ENCODE results near the gene NMRK2.
"Not testable (repeated sequence)": the region's sequence is repeated elsewhere in the genome, so short reads cannot be mapped to it uniquely, and the experiment has no call there.

Gene NMRK2

DNA sequence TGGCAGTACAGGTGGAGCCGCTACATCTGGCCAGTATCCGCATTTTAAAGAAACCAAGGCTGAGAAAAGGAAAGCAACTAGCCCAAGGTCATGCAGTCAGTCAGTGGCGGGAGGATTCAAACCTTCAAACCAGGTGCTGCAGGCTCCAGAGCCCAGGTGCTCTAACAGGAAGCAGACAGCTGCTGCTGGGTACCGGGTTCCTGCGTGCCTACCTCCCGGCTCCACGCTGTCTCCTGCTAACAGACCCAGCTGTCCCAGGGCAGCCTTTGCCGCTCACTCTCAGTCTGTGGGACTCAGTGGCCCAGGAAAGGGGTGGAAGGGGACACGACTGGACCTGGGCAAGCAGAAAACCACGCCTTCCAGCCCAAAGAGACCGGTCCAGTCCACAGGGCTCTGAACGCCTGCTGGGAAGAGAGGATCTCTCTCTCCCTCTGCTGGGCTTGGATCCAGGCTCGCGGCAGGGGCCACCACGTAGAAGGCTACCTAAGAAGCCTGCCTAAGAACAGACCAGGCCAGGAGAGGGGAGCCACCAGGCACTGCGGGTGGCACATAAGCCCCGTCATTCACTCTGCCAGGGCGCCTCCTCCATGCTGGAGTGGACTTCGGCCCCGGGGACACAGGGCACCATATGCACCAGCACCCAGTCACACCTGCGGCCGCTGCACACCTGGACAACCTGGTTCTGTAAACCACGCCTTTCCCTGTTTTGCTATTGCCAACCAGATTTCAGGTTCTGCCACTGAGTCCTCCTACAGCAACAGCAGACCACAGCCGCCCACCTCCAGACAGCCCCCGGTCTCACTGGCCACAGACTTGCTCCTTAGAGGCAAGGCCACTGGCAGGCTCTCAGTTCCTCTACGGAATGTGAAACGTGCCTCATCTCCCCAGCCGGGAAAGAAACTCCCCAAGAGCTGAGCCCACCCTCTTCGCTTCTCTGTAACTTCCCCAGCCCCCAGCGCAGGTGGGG, 33.5 kb downstream of the NMRK2 start:
- DNase-seq: no peak

DNA sequence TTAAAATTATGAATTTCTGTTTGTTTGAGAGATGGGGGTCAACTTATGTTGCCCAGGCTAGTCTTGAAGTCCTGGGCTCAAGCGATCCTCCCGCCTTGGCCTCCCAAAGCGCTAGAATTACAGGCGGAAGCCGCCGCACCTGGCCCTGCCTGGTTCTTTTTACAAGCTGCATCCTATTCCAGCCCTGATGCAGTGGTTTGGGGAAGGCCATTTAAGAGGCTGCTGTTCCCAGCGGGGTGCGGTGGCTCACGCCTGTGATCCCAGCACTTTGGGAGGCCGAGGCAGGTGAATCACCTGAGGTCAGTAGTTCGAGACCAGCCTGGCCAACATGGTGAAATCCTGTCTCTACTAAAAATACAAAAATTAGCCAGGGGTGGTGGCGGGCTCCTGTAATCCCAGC, 35.1 kb downstream of the NMRK2 start:
- DNase-seq: not testable (repeated sequence)

DNA sequence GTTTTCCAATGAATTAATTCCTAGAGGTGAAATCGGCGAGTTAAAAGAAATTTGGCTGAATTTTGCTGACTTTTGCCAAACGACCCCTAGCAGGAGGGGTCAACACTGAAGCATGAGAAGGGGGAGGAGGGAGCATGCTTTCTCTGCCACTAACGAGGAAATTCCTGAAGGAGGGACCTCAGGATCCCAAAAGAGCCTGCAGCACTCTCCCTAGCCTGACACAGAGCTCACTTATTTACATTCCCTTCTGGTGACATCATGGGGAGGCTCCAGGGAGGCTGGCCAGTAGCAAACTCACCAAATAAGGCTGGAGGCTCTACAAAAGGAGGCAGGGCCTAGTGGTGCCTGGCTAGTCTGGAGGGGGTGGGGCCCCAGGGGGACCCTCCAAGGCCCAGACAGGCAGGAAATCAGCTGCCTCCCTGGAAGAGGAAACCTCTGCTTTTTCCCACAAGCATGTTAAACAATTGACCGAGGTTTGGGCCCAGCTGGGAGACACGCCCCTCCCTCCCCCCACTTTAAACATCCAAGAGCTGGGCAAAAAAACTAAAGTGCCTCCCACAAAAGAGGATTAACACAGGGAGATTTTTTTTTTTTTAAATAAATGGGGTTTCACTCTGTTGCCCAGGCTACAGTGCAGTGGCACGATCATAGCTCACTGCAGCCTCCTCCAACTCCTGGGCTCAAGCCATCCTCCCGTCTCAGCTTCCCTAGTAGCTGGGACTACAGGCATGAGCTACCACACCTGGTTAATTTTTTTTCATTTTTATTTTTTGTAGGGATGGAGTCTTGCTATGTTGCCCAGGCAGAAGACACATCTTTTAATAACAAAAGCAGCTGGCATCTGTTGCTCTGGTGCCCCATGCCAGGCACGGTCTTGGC, 35.9 kb downstream of the NMRK2 start:
- no peak for DNase-seq

DNA sequence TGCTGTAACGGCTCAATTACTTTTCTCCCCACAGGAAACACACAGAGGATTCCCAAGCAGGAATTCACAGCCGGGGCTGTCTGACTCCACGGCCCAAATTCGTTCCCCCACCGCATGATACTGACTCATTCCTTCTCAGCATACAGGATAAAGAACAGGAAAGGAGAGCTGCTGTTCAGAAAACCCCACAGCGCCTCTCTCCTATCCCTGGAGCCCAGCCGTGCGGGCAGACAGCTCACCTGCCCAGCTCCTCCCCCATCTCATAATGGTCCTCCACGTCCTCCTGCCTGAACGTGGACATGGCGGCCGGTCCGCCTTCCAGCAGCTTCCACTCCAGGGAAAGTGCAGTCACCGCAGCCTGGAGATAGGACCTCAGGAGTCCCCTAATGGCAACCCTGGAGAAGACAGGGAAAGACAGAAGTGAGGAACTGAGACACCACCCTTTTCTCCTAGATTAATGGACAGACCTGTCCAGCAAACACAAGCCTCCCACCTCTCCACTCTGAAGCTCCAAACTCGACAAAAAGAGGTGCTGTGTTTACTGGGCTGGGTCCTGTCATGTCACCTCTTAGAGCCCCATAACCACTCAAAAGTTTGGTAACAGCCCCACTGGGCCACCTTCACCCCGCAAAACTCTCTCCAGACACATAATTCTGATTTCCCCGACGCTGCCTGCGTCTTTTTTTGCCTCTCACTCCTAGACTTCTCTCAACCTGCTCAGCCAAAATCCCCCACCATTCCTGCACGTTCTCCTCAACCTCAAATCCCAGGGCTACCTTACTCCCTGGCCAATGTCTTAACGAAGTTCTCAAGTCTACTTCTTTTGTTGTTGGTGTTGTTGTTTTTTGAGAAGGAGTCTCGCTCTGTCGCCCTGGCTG, 36.8 kb downstream of the NMRK2 start:
- no peak for DNase-seq

DNA sequence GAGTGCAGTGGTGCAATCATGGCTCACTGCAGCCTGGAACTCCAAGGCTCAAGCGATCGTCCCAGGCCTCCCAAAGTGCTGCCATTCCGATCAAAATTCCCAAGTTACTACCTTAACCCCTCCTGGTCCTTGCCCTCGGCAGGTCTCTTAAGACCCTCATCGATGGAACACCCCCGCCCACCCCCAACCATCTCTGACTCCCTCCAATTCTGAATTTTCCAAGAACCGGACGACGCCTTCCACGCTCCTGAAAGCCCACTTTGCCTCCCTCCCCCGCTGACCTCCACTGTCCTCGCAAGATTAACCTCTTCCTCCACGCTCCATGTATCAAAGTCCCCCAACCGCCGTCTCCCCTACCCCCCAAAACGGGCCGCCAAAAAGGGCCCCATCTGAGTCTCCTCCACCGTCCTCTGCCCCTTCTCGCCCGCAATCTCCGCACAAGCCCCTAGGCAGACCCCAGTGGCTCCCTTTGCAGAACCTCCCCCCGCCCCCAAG, 37.5 kb downstream of the NMRK2 start:
- no peak for DNase-seq

DNA sequence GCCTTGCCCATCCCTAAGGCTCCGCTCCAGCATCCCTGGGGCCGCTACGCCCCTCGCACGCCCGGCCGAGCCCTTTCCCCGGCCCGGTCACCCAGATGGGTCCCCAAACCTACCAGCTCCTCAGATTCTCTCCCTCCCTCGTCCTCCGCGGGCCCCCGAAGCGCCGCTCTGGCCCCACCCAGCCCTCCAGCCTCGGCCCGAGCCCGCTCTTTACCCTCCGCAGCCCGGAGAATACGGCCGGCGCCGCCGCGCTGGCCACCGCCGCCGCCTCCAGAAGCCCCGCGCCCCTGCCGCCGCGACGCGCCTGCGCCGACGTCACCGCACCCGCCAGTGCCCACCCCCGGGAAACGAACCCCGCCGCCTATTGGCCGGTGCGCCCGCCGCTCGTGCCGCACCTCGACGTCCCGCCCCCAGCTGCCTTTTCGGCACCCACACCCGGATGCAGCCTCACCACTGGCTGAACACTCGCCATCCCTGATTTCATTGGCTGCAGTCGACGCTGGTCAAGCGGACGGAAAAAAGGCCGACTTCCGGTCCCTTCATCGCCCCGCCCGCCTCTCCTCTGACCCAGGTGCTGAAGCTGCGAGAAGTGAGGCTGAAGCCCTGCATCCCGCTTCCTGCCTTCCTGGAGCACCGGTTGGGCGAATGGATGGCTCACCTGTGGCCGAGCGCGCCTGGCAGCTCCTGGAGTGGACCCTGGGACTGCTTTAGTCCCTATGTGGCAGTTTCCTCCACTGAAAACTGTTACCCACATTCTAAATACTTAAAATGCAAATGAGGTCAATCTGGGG, 38.1 kb downstream of the NMRK2 start, which contains the start of gene DAPK3:
Gene DAPK3, minus strand, starts transcription at position 292 of the 791 bp plus-strand sequence. CDS start 1,364 bp downstream, outside the sequence.
- peak; percentile 93 for DNase-seq

DNA sequence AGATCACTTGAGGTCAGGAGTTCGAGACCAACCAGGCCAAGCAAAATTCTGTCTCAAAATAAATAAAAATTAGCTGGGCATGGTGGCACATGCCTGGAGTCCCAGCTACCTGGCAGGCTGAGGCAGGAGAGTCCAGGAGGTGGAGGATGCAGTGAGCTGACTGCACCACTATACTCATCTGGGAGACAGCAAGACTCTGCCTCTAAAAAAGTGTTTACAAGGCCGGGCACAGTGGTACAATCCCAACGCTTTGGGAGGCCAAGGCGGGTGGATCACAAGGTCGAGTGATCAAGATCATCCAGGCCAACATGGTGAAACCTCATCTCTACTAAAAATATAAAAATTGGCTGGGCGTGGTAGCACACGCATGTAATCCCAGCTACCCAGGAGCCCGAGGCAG, 42.3 kb downstream of the NMRK2 start:
- no peak for DNase-seq

DNA sequence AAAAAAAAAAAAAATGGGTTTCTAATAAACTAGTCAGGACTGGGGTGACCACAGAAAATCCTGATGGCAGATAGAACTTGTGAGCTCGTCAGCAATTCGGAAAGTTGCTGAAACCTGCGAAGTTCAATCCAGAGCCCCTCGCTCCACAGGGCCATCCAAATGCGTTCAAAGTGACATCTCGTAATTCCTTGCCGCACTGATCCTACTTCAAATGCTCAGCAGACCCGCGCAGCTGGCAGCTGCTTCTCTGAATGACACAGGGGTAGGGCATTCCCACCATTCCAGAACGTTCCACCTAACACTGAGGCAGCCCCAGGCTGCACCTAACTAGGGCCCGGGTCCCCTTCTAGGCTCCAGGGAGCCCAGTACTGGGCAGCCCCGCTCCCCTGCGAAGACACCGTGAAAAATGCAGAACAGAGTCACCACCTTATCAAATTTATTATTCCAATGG, 42.8 kb downstream of the NMRK2 start:
- DNase-seq: no peak

DNA sequence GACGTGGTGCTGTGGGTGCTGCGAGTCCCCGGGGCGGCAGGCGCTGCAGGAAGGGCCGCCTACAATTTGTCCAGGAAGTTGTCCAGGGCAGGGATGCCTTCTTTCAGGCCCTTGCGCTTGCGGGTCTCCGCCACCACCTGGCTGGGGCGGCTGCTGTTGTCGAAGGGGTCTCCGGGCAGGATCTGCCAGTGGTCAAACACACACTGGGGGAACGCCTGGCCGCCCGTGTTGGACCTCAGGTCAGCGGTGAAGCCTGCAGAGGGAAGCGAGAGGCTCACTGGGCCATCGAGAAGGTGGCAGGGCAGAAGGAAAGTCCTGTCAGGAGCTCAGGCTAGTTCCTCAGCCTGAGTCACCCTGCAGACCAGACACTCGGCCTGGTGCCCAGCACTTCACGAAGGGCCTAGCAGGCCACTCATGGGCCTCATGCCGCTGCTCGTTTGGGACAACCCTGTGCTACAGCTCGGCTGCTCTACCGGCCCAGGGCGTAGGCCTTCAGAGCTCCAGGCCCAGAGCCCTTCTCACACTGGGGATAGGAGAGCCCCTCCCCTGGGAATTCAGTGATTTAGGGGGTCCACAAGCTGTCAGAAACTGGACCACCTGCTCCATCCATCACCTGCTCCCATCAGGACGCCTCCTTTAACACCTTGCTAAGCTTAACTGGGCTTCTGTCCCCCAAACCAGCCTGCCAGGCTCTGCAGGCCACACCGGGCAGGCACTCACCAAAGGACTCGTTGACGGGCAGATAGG, 43.8 kb downstream of the NMRK2 start:
- no peak for DNase-seq

DNA sequence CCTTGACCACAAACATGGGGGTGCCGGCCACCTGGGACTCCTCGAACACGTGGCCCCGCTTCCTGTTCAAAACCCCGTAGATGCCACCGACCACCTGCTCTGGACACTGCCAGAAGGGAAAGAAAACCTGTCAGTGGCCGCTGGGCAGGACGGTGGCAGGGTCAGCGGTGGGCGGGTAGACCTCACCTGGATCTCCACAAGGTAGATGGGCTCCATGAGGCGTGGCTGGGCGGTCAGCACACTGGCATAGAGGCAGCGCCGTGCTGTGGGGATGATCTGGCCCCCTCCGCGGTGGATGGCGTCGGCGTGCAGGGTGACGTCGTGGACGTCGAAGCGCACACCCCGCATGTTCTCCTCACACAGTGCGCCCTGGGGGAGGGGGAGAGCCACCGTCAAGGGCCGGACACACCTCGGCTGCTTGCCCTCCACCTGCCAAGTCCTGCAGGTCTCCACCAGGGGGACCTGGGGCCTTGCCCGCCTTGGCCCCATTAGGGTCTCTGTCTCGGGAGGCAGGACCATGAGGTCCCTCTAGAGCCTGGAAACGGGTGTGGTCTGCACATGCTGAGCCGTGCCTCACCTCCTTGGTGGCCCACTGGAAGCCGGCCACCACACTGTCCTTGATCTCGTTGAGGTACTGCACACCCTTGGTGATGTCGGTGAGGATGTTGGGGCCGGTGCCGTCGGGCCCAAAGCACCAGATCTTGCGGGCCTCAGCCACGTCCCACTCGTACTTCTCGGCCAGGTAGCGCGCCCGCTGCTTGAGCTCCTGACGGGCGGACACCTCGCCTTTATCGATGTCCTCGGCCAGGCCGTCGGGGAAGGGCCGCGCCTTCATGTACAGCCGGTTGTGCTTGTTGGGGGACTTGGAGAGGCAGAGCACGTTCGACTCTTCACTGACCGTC, 44.6 kb downstream of the NMRK2 start:
- DNase-seq: no peak

DNA sequence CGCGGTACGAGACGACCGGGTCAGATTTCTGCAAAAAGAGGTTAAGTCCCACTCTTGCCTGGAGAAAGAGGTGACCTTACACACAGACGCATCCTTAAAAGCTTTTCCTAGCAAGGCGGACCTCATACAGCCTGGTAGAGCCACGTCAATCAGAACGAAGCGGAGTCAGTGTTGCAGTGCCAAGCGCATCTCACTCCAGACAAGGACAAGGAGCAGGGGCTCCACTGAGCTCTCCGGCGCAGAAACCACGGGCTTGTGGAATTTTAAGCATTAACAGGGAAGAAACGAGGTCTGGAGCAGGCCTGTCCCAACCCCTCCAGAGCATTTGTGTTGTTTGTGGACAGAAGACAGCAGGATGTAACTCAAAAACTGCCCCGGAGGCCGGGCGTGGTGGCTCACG, 45.3 kb downstream of the NMRK2 start:
- DNase-seq: no peak

DNA sequence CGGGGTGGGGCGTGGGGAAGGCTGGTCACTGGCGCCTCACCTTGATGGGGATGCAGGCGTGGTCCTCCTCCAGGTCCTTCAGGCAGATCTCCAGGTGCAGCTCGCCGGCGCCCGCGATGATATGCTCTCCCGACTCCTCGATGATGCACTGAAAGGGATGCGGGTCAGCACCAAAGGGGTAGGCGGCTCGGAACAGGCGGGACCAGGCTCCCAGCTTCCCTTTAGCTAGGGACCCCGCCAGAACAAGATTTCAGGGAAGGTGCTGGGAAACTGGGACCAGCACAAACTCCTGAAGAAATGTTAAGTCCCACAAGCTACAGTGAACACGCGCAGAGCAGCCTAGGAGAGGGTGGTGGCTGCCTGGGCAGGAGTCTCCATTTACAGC, 46.4 kb downstream of the NMRK2 start:
- no peak for DNase-seq

DNA sequence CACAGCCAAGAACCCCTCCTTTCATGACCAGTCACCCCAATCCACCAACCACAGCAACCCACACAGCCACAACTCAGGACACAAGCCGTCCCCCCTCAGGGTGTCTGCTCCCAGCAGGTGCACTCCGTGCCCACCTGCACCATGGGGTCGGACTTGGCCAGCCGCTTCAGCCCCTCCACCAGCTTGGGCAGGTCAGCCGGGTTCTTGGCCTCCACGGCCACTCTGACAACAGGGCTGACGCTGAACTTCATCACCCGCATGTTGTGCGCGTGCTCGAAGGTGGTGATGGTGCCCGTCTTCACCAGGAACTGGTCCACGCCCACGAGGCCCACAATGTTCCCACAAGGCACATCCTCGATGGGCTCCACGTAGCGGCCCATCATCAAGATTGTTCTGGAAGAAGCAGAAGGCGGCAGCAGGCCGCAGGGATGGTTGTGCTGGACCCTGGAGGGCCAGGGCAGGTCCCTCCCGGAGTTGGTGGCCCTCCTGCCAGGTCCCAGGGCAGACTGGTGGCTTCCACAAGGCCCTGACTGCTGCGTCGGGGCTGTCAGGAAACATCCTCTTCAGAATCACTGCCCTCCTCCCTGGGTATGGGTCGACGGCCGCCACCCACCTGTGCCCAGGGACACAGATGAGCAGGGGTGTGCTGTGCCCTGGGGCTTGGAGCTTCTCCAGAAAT, 46.9 kb downstream of the NMRK2 start:
- no peak for DNase-seq

DNA sequence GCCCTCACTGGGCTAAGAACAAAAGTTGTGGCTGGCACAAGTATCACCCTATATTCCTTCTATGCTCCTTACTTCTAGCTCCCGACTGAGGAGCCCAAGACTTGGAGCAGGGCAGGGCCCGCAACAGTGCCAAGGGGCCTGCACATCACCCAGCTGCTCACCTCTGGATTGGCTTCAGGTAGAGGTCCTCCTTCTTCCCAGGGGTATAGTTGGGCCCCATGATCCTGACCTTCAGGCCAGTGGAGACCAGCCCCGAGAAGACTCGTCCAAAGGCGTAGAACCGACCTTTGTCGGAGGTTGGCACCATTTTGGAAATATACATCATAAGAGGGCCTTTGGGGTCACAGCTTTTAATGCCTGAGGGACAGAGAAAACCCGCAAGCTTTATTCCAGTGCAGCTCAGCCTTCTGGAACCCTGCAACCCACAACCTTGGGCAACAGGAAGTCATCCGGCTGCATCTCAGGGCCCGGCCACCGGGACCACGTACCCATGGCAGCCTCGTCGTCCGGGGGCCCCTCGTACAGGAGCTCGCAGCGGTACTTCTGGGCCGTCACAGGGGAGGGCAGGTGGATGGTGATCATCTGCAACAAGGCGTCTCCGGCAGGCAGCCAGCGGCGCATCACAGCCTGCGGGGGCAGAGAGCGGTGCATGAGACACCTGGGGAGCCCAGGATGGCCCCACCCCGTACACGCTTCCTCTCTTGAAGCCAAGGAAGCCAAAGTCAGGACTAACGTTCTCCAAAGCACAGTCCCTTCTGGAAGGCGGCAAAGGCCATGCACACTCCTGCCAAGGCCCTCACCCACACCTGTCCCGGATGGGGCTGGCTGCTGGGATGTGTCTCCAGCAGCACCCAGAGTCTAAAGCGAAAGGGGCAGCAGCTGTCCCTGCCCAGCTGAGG, 47.7 kb downstream of the NMRK2 start:
- DNase-seq: no peak

DNA sequence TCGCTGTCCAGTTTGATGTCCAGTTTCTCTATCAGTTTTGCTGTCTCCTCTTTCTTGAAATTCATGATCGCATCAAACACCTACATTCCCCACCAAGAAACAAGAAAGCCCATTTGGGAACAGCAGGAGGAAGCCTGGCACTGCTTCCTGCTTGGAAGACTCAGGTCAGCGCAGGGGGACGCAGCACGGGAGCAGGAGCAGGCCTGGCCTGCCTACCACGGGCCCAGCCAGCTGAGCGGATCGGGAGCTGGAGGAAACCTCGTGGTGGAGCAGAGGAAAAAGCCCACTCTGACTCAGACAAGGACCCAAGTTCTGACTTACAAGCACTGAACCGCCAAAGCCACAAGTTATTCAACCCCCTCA, 48.5 kb downstream of the NMRK2 start:
- no peak for DNase-seq

DNA sequence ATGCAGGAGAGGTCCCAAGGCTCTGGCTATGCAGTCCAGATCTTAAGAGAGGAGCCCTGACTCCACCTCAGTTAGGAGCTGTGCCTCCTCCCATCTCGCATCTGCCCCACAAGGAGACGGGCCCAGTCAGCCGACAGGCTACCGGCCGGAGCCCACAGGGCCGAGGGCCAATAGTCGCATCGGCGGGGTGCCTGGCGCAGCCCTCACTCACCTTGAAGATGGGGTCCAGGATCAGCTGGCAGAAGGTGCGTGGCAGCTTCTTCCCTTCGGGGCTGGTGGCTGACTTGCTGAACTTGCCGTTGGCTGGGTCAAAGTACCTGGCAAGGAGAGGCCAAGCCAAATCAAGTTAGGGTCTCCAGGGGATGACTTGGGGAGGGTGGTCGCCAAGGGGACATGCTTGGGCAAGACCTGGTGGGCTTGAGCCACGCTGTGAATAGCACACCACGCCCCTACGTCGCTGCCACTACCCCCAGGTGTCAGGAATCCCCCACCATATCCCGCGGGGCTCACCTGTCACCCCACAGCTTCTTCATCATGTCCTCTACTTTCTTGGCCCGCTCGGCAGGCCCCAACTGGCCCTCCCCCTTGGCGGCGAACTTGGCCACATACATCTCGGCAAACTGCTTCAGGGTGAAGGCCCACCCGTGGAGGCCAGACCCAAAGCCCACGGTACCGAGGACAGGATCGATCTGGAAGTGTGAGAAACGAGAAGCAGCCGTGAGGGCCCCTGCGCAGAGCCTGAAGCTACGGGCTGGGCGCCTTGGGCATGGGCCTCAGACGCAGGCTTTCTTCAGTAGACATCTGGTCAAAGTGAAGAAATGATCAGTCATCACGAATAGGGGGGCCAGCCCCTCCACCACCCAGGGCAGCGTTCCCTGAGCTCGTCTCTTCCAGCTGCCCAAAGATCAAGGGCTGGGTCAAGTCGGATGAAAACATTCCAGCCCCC, 49.1 kb downstream of the NMRK2 start:
- DNase-seq: no peak

Data from CD4-positive, alpha-beta T cell treated with Interleukin-15 for 1 hour (primary cell).